HepG2 (cell line): ENCODE measurements around the gene ATG7. TPM values are rescaled to one million over a fixed set of nuclear protein-coding genes. Genes with fewer than 3 reads are reported as not detected.

Source experiments
- BHLHE40 ChIP-seq: IDR thresholded peaks from 2 replicates; pipeline ENCODE4 v1.6.1; 2011; ENCODE audit warnings: low read length, improper control_type of control experiment
- CHCHD3 ChIP-seq: sonication (generic); formaldehyde crosslinking; IDR thresholded peaks from 2 replicates; pipeline ENCODE4 v1.8.0; 2022; ENCODE audit warnings: mild to moderate bottlenecking, missing genetic modification reagents, moderate library complexity
- CREB3 ChIP-seq: sonication (generic); formaldehyde crosslinking; IDR thresholded peaks from 2 replicates; pipeline ENCODE4 v1.5.0; 2020; ENCODE audit warnings: missing genetic modification reagents
- ERF ChIP-seq: IDR thresholded peaks from 2 replicates; pipeline ENCODE4 v1.6.1; 2018; ENCODE audit warnings: missing biosample characterization, missing genetic modification reagents
- SCMH1 ChIP-seq: sonication (generic); formaldehyde crosslinking; IDR thresholded peaks from 2 replicates; pipeline ENCODE4 v1.9.0; 2021; ENCODE audit warnings: missing genetic modification reagents, mild to moderate bottlenecking, borderline replicate concordance
- SNAPC5 ChIP-seq: sonication (generic); formaldehyde crosslinking; IDR thresholded peaks from 2 replicates; pipeline ENCODE4 v1.8.1; 2023; ENCODE audit warnings: mild to moderate bottlenecking, missing genetic modification reagents, borderline replicate concordance
- ZNF280D ChIP-seq: sonication (generic); formaldehyde crosslinking; IDR thresholded peaks from 2 replicates; pipeline ENCODE4 v1.5.1; 2020; ENCODE audit warnings: mild to moderate bottlenecking, missing genetic modification reagents
- ZNF292 ChIP-seq: sonication (generic); formaldehyde crosslinking; IDR thresholded peaks from 2 replicates; pipeline ENCODE4 v1.8.1; 2022; ENCODE audit warnings: mild to moderate bottlenecking, low read depth, missing genetic modification reagents, borderline replicate concordance
- ZNF329 ChIP-seq: sonication (generic); formaldehyde crosslinking; IDR thresholded peaks from 2 replicates; pipeline ENCODE4 v1.9.0; 2021; ENCODE audit warnings: low read depth, mild to moderate bottlenecking, missing genetic modification reagents
- ZNF510 ChIP-seq: sonication (generic); formaldehyde crosslinking; IDR thresholded peaks from 2 replicates; pipeline ENCODE4 v1.4.0; 2020; ENCODE audit warnings: low read depth, mild to moderate bottlenecking, missing genetic modification reagents
- ZNF543 ChIP-seq: sonication (generic); formaldehyde crosslinking; IDR thresholded peaks from 2 replicates; pipeline ENCODE4 v1.4.0; 2020; ENCODE audit warnings: mild to moderate bottlenecking, missing genetic modification reagents
- ZNF678 ChIP-seq: sonication (generic); formaldehyde crosslinking; IDR thresholded peaks from 2 replicates; pipeline ENCODE4 v1.4.0; 2020; ENCODE audit warnings: mild to moderate bottlenecking, missing genetic modification reagents
- ZNF773 ChIP-seq: sonication (generic); formaldehyde crosslinking; IDR thresholded peaks from 2 replicates; pipeline ENCODE4 v1.4.0; 2020; ENCODE audit warnings: missing genetic modification reagents, borderline replicate concordance
- polyA plus RNA-seq, 8 experiments: library from polyadenylated mRNA; depleted of rRNA in 3 of 8; stranded (reverse) in 7 of 8; unstranded in 1 of 8; fragments of >200 nt; fragmentation: Illumina TruSeq in 4 of 8; extraction: Trizol in 4 of 8; gene quantifications; 2 replicates each; pipeline versions ENCODE4 v1.2.1 to v1.2.3, GENCODE V29; 2011 to 2016; ENCODE audit warnings: low read depth in 4 of 8, missing spikeins in 1 of 8, mixed read lengths in 1 of 8; ENCODE audit not compliant: insufficient read depth in 1 of 8
- total RNA-seq, 5 experiments: library from RNA; depleted of rRNA; stranded (reverse); fragments of >200 nt; fragmentation: Illumina TruSeq; extraction: Trizol; gene quantifications; 2 replicates each; pipeline ENCODE4 v1.2.3, GENCODE V29; 2016; ENCODE audit warnings: low read depth in 1 of 5
- TF ChIP-seq, protein P1 (sequence below): IDR thresholded peaks from 2 replicates; pipeline ENCODE4 v1.6.1; 2016; ENCODE audit warnings: missing compliant biosample characterization, missing genetic modification reagents, borderline replicate concordance
- TF ChIP-seq, protein P2 (sequence below): sonication (generic); formaldehyde crosslinking; IDR thresholded peaks from 2 replicates; pipeline ENCODE4 v1.5.1; 2020; ENCODE audit warnings: missing genetic modification reagents, mild to moderate bottlenecking, borderline replicate concordance
- TF ChIP-seq, protein P3 (sequence below): sonication (generic); formaldehyde crosslinking; IDR thresholded peaks from 2 replicates; pipeline ENCODE4 v1.4.0; 2020; ENCODE audit warnings: missing genetic modification reagents

Gene ATG7
- total and polyA plus RNA-seq, 2 of the 13 experiments (the other 11 are each of a cell fraction or from before 2014, with no cell fraction given): 7.8 to 22.1 TPM

GRCh38 chr3:11271986-11272904 lies at the start of gene ATG7 (continued):
- TF ChIP-seq ZNF773 (CRISPR knock-in tag) (no peak), SCMH1 (CRISPR knock-in tag) (no peak), CHCHD3 (no peak), SNAPC5 (CRISPR knock-in tag) (no peak), ZNF329 (CRISPR knock-in tag) (no peak), ZNF543 (CRISPR knock-in tag) (no peak), BHLHE40 (peak; percentile 63; the same call in 1 of the 2 replicates), CREB3 (no peak), ERF (CRISPR knock-in tag) (peak; percentile 51; the same call in 1 of the 2 replicates), ZNF678 (CRISPR knock-in tag) (0 out of 2 replicates have a peak, but pooled peaks have one; percentile 41), ZNF280D (peak; percentile 25; the same call in 1 of the 2 replicates), ZNF510 (CRISPR knock-in tag) (no peak), ZNF292 (CRISPR knock-in tag) (peak; percentile 78)
- TF ChIP-seq, protein P1, sequence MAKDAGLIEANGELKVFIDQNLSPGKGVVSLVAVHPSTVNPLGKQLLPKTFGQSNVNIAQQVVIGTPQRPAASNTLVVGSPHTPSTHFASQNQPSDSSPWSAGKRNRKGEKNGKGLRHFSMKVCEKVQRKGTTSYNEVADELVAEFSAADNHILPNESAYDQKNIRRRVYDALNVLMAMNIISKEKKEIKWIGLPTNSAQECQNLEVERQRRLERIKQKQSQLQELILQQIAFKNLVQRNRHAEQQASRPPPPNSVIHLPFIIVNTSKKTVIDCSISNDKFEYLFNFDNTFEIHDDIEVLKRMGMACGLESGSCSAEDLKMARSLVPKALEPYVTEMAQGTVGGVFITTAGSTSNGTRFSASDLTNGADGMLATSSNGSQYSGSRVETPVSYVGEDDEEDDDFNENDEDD (CRISPR knock-in tag): peak; percentile 91
- TF ChIP-seq, protein P2, sequence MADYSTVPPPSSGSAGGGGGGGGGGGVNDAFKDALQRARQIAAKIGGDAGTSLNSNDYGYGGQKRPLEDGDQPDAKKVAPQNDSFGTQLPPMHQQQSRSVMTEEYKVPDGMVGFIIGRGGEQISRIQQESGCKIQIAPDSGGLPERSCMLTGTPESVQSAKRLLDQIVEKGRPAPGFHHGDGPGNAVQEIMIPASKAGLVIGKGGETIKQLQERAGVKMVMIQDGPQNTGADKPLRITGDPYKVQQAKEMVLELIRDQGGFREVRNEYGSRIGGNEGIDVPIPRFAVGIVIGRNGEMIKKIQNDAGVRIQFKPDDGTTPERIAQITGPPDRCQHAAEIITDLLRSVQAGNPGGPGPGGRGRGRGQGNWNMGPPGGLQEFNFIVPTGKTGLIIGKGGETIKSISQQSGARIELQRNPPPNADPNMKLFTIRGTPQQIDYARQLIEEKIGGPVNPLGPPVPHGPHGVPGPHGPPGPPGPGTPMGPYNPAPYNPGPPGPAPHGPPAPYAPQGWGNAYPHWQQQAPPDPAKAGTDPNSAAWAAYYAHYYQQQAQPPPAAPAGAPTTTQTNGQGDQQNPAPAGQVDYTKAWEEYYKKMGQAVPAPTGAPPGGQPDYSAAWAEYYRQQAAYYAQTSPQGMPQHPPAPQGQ (CRISPR knock-in tag): no peak
- TF ChIP-seq, protein P3, sequence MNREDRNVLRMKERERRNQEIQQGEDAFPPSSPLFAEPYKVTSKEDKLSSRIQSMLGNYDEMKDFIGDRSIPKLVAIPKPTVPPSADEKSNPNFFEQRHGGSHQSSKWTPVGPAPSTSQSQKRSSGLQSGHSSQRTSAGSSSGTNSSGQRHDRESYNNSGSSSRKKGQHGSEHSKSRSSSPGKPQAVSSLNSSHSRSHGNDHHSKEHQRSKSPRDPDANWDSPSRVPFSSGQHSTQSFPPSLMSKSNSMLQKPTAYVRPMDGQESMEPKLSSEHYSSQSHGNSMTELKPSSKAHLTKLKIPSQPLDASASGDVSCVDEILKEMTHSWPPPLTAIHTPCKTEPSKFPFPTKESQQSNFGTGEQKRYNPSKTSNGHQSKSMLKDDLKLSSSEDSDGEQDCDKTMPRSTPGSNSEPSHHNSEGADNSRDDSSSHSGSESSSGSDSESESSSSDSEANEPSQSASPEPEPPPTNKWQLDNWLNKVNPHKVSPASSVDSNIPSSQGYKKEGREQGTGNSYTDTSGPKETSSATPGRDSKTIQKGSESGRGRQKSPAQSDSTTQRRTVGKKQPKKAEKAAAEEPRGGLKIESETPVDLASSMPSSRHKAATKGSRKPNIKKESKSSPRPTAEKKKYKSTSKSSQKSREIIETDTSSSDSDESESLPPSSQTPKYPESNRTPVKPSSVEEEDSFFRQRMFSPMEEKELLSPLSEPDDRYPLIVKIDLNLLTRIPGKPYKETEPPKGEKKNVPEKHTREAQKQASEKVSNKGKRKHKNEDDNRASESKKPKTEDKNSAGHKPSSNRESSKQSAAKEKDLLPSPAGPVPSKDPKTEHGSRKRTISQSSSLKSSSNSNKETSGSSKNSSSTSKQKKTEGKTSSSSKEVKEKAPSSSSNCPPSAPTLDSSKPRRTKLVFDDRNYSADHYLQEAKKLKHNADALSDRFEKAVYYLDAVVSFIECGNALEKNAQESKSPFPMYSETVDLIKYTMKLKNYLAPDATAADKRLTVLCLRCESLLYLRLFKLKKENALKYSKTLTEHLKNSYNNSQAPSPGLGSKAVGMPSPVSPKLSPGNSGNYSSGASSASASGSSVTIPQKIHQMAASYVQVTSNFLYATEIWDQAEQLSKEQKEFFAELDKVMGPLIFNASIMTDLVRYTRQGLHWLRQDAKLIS (CRISPR knock-in tag): no peak
